Cardiac muscle cell (in vitro differentiated cells and primary cell): ENCODE measurements around the gene VSIR. TPM values are rescaled to one million over a fixed set of nuclear protein-coding genes. Genes with fewer than 3 reads are reported as not detected.

ENCODE experiments used
- DNase-seq, 2 donors: peaks; one replicate each; pipeline versions ENCODE4 v3.0.0 to v3.0.0-alpha.2; 2010 to 2017; ENCODE audit warnings: low read depth in 1 of 2, low spot score in 1 of 2
- H3K27ac ChIP-seq: fragments of 200-600 bp; sonication (generic); 2 replicates; pipeline ENCODE4 v1.5.1; 2016
- H3K27me3 ChIP-seq: fragments of 200-600 bp; sonication (generic); 2 replicates; pipeline ENCODE4 v1.6.0; 2016; ENCODE audit warnings: control low read depth
- H3K36me3 ChIP-seq: fragments of 200-600 bp; sonication (generic); 2 replicates; pipeline ENCODE4 v1.5.1; 2016; ENCODE audit warnings: control low read depth
- H3K4me1 ChIP-seq: fragments of 200-600 bp; sonication (generic); 2 replicates; pipeline ENCODE4 v1.8.1; 2017; ENCODE audit warnings: low read depth, mild to moderate bottlenecking, mixed run types
- H3K4me3 ChIP-seq: fragments of 200-600 bp; sonication (generic); 2 replicates; pipeline ENCODE4 v1.5.1; 2016; ENCODE audit warnings: mild to moderate bottlenecking
- H3K9me3 ChIP-seq: fragments of 200-600 bp; sonication (generic); 2 replicates; pipeline ENCODE4 v1.5.1; 2017; ENCODE audit warnings: low read depth, mild to moderate bottlenecking, control low read depth
- CTCF ChIP-seq: IDR thresholded peaks from 2 replicates; pipeline ENCODE4 v1.5.1; 2012; ENCODE audit warnings: low read depth, mild to moderate bottlenecking, low read length
- polyA plus RNA-seq: library from polyadenylated mRNA; unstranded; fragments of >200 nt; fragmentation: Nextera tagmentation; extraction: Ambion mirVana; gene quantifications from 2 replicates; pipeline ENCODE4 v1.2.1, GENCODE V29; 2016
- total RNA-seq: library from RNA; depleted of rRNA; stranded (reverse); fragments of >200 nt; gene quantifications from 2 replicates; pipeline ENCODE4 v1.2.3, GENCODE V29; 2016

Gene VSIR
- total and polyA plus RNA-seq, 2 experiments from 2014 or later = 1.7 to 1.8 TPM

GRCh38 chr10:71708897-71709882 is 64.1 kb downstream of the VSIR start:
- no peak for DNase-seq
- no peak for TF ChIP-seq CTCF
- no peaks in the 10 kb centered on the region for H3K9me3 ChIP-seq
- H3K36me3 ChIP-seq = no peaks in the 10 kb centered on the region
- no peaks in the 10 kb centered on the region for H3K27me3 ChIP-seq
- H3K4me3 ChIP-seq = no peak overlapping the region
- no peak overlapping the region for H3K27ac ChIP-seq
- H3K4me1 ChIP-seq = peaks cover 4% of the 10 kb centered on the region

DNA sequence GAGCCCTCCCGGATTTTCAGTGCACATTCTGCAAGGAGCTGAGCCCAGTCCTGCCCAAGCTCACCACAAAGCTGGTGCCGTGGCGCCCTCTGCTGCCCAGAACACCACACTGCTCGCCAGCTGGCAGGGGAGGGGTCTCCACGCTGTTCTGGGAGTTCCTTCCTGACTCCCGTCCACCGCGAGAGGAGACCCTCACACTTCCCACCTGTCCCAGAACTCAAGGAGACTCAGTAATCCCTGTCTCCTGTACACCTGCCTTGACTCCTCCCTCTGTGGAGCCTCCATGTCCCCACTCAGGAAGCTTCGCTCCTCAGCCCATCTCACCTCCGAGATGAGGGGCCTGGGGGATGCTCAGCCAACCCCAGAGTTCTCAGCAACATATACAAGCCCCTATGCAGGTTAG is 65.0 kb downstream of the VSIR start:
- Histone ChIP-seq H3K9me3 (no peaks in the 10 kb centered on the region), H3K4me1 (no peaks in the 10 kb centered on the region), H3K27me3 (no peaks in the 10 kb centered on the region), H3K36me3 (no peaks in the 10 kb centered on the region), H3K4me3 (no peak overlapping the region), H3K27ac (no peak overlapping the region)
- peak; percentile 81 for TF ChIP-seq CTCF
- DNase-seq = peak; percentile 53 to 74

- Histone ChIP-seq H3K4me3 (no peak overlapping the region), H3K9me3 (no peaks in the 10 kb centered on the region), H3K36me3 (no peaks in the 10 kb centered on the region), H3K27ac (no peak overlapping the region), H3K27me3 (no peaks in the 10 kb centered on the region), H3K4me1 (no peaks in the 10 kb centered on the region)
- DNase-seq = no peak
- TF ChIP-seq CTCF = no peak
These were observed 66.0 kb downstream of the VSIR start for GRCh38 chr10:71707240-71707789.

- Histone ChIP-seq H3K36me3 (no peaks in the 10 kb centered on the region), H3K9me3 (no peaks in the 10 kb centered on the region), H3K4me1 (no peaks in the 10 kb centered on the region), H3K27me3 (no peaks in the 10 kb centered on the region), H3K4me3 (no peak overlapping the region), H3K27ac (no peak overlapping the region)
- no peak for DNase-seq
- TF ChIP-seq CTCF = no peak
These were observed 66.9 kb downstream of the VSIR start for GRCh38 chr10:71706216-71707121.

DNA sequence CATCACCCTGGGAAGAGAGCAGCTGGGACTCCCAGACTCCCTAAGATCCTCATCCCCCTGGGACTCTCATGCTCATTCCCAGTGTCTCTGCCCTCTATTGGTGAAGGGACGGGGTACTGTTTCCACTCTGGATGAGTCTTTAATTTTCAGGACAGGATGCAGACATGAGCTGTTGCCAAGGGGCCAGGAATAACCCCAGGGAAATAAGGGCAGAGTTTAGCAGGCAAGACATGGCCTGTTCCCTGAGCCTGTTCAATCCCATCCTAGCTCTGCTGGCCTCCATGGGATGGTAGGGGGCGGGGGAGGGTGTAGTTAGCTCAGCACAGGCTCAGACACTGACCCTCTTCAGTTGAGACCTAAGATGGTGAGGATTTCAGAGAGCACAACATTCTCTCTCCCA is 67.7 kb downstream of the VSIR start:
- Histone ChIP-seq H3K27ac (no peak overlapping the region), H3K4me3 (no peak overlapping the region), H3K9me3 (no peaks in the 10 kb centered on the region), H3K4me1 (peaks cover 7% of the 10 kb centered on the region), H3K36me3 (no peaks in the 10 kb centered on the region), H3K27me3 (no peaks in the 10 kb centered on the region)
- no peak for TF ChIP-seq CTCF
- DNase-seq = no peak
